Epithelial cell of proximal tubule (primary cell): ENCODE data around the gene ASTN1. TPM values are rescaled to one million over a fixed set of nuclear protein-coding genes. Genes with fewer than 3 reads are reported as not detected.

Experiments used
- DNase-seq: peaks from one replicate; pipeline ENCODE4 v3.0.0-alpha.2; 2011; ENCODE audit warnings: low read depth
- H3K4me3 ChIP-seq: 2 replicates; pipeline ENCODE4 v1.5.1; 2011; ENCODE audit warnings: low read depth, mild to moderate bottlenecking, low read length
- total RNA-seq: library from RNA; depleted of rRNA; stranded (reverse); fragments of >200 nt; gene quantifications from 2 replicates; pipeline ENCODE4 v1.2.3, GENCODE V29; 2015
- TF ChIP-seq, protein P1 (sequence below): conservative IDR thresholded peaks from 2 replicates; pipeline ENCODE4 v1.5.1; 2012; ENCODE audit warnings: low read depth, mild to moderate bottlenecking, low read length

The ASTN1 gene
- total RNA-seq, 1 donor from 2014 or later = 0.23 TPM

DNA sequence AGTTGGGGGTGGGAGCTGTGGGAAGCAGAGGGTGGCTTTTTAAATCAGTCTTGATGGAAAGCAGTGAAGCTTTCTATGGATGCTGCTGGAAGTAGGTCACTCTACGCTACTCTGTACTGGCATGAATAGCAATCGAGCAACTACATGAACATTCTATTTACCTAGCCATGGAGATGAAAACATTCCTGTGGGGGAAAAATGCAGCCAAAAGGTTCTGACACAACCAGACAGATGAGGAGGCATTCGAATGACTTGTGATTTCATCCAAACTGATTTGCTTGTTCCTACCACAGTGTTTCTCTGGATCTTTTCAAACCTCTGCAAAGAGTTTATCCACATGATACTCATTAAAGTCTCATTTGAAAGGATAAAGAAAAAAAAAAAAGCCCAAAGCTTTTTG, 95.0 kb downstream of the ASTN1 start:
- no peak for DNase-seq
- TF ChIP-seq, protein P1, sequence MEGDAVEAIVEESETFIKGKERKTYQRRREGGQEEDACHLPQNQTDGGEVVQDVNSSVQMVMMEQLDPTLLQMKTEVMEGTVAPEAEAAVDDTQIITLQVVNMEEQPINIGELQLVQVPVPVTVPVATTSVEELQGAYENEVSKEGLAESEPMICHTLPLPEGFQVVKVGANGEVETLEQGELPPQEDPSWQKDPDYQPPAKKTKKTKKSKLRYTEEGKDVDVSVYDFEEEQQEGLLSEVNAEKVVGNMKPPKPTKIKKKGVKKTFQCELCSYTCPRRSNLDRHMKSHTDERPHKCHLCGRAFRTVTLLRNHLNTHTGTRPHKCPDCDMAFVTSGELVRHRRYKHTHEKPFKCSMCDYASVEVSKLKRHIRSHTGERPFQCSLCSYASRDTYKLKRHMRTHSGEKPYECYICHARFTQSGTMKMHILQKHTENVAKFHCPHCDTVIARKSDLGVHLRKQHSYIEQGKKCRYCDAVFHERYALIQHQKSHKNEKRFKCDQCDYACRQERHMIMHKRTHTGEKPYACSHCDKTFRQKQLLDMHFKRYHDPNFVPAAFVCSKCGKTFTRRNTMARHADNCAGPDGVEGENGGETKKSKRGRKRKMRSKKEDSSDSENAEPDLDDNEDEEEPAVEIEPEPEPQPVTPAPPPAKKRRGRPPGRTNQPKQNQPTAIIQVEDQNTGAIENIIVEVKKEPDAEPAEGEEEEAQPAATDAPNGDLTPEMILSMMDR = no peak
- no peak overlapping the region for H3K4me3 ChIP-seq

DNA sequence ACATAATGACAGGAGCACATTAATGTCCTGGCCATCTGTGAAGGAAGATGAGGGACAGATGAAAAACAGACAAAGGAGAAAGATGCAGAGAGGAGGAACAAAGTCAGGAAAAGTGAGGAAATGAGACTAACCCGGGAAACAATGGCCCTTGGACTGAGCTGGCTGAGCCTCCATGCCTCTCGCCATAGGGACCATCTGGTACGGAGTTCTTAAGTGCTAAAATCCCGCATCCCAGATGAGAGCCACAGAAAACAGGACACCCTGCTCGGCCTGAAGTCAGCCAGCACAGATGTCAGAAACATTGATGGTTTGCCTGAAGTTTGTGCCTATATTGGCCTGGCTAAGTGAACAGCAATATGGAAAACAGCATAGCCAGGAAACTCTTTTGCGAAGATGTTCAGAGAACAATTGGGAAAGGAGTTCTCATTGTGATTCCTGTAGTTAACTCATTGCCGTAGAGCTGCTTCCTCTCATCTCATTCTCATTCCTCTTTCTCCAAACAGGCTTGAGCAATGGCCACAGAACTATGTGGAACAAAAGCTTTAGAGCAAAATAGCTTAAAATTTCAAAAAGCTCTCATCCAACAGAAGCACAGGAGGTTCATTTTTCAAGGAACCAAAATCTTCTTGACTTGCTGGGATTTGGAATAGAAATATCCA, 96.6 kb downstream of the ASTN1 start:
- DNase-seq = no peak

GRCh38 chr1:177065430-177065829, 99.1 kb downstream of the ASTN1 start:
- DNase-seq = no peak
- TF ChIP-seq, protein P1 = no peak
- no peak overlapping the region for H3K4me3 ChIP-seq

More for the DNA sequence above, 96.6 kb downstream of the ASTN1 start:
- TF ChIP-seq, protein P1 = no peak
- H3K4me3 ChIP-seq = no peak overlapping the region

DNA sequence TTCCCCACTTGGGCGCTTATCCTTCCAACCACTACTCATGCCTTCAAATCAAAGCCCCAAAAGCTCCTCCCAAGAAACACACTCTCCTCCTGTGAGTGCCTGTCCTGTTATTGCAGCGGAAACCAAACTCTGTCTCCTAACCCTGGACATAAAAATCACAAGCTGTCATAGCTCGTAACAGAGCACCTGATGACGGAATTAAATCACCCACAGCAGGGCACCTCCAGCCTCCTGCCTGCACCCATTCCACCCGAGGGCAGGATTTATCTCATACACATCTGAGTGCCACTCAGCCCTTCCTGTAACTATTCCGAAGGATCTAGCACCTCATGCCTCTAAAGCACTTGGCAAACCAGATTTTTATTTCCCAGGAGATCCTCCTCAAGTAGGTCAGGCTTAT, 100.9 kb downstream of the ASTN1 start:
- TF ChIP-seq, protein P1 = no peak
- DNase-seq = no peak
- no peak overlapping the region for H3K4me3 ChIP-seq

- DNase-seq = no peak
- TF ChIP-seq, protein P1 = no peak
- no peak overlapping the region for H3K4me3 ChIP-seq
Measured at GRCh38 chr1:177054542-177054941, 110.0 kb downstream of the ASTN1 start.

GRCh38 chr1:177053648-177054047, 110.9 kb downstream of the ASTN1 start:
- no peak for DNase-seq

More at GRCh38 chr1:177053648-177054047, 110.9 kb downstream of the ASTN1 start:
- no peak overlapping the region for H3K4me3 ChIP-seq
- TF ChIP-seq, protein P1 = no peak
